A549 (cell line): ENCODE data around the gene KRT81. TPM values are rescaled to one million over a fixed set of nuclear protein-coding genes. Genes with fewer than 3 reads are reported as not detected.
"Not testable (repeated sequence)": the region's sequence is repeated elsewhere in the genome, so short reads cannot be mapped to it uniquely, and the experiment has no call there.

Experiments used
- ATAC-seq, 2 experiments: fragments of 200-7000 bp in 1 of 2; fragments of >200 bp in 1 of 2; cut with Nextera tagmentation in 1 of 2; cut with Tn5 transposase in 1 of 2; 3 replicates each; pipeline versions ENCODE4 v1.8.0 to v1.9.1; 2018 to 2020; ENCODE audit warnings: mild to moderate bottlenecking in 1 of 2, moderate library complexity in 1 of 2
- CTCF ChIA-PET: fragments of 300-600 bp; sonication (Branson Sonifier 250); formaldehyde crosslinking; extraction: SDS; loops from one replicate; lab custom pipeline; 2021; ENCODE audit warnings: antibody characterized with exemption, inconsistent platforms; lab: Yijun Ruan, JAX
- POLR2A ChIA-PET: fragments of 350-600 bp; formaldehyde crosslinking; extraction: SDS; loops from one replicate; lab custom pipeline; 2021; ENCODE audit warnings: antibody characterized with exemption, inconsistent platforms; lab: Yijun Ruan, JAX
- DNase-seq, 2 experiments: peaks; one replicate each; pipeline versions ENCODE4 v3.0.0 to v3.0.0-alpha.2; 2011 to 2016; ENCODE audit warnings: low read depth in 1 of 2, low spot score in 1 of 2
- FAIRE-seq: peaks from 2 replicates; lab custom pipeline; 2011; peaks lifted over from hg19 to GRCh38; lab: Jason Lieb, UNC
- H3K27ac ChIP-seq, 2 experiments: fragments of >200 bp; sonication (Bioruptor Twin); formaldehyde crosslinking; 3 replicates each; pipeline ENCODE4 v1.5.1; 2016 to 2017
- H3K4me1 ChIP-seq: fragments of >200 bp; sonication (Bioruptor Twin); formaldehyde crosslinking; 3 replicates; pipeline ENCODE4 v1.6.1; 2016
- H3K4me2 ChIP-seq: fragments of >200 bp; sonication (Bioruptor Twin); formaldehyde crosslinking; 3 replicates; pipeline ENCODE4 v1.6.1; 2016
- H3K4me3 ChIP-seq: fragments of >200 bp; sonication (Bioruptor Twin); formaldehyde crosslinking; 3 replicates; pipeline ENCODE4 v1.5.1; 2016
- H3K9me3 ChIP-seq: fragments of >200 bp; sonication (Bioruptor Twin); formaldehyde crosslinking; 3 replicates; pipeline ENCODE4 v1.6.1; 2016
- BCL3 ChIP-seq: fragments of >200 bp; sonication (Bioruptor Twin); formaldehyde crosslinking; IDR thresholded peaks from 3 replicates; pipeline ENCODE4 v1.6.1; 2016
- BHLHE40 ChIP-seq: IDR thresholded peaks from 2 replicates; pipeline ENCODE4 v1.6.1; 2012; ENCODE audit warnings: low read depth, low read length, inconsistent platforms
- EHMT2 ChIP-seq: fragments of 200-600 bp; sonication (generic); IDR thresholded peaks from 2 replicates; pipeline ENCODE4 v1.6.1; 2016; ENCODE audit warnings: antibody characterized with exemption, low read depth, mild to moderate bottlenecking, moderate library complexity
- GATA3 ChIP-seq: IDR thresholded peaks from 2 replicates; pipeline ENCODE4 v1.6.1; 2012; ENCODE audit warnings: borderline replicate concordance
- HDAC2 ChIP-seq: fragments of 200-600 bp; sonication (generic); IDR thresholded peaks from 2 replicates; pipeline ENCODE4 v1.6.1; 2016
- KDM5A ChIP-seq: fragments of 200-600 bp; sonication (generic); IDR thresholded peaks from 2 replicates; pipeline ENCODE4 v1.6.1; 2016; ENCODE audit warnings: antibody characterized with exemption, mild to moderate bottlenecking
- MAX ChIP-seq: IDR thresholded peaks from 2 replicates; pipeline ENCODE4 v1.6.1; 2012
- PHF8 ChIP-seq: fragments of 200-600 bp; sonication (generic); IDR thresholded peaks from 2 replicates; pipeline ENCODE4 v1.6.1; 2016; ENCODE audit warnings: low read depth, mild to moderate bottlenecking, antibody characterized with exemption, moderate library complexity, borderline replicate concordance
- REST ChIP-seq: fragments of 200-600 bp; sonication (generic); IDR thresholded peaks from 2 replicates; pipeline ENCODE4 v1.6.1; 2016; ENCODE audit warnings: antibody characterized with exemption, mild to moderate bottlenecking, moderate library complexity
- RFX5 ChIP-seq: fragments of 450-650 bp; IDR thresholded peaks from 2 replicates; pipeline ENCODE4 v1.7.1; 2014; ENCODE audit warnings: antibody characterized with exemption, mild to moderate bottlenecking, moderate library complexity
- SREBF2 ChIP-seq: fragments of 450-650 bp; IDR thresholded peaks from 2 replicates; pipeline ENCODE4 v1.6.1; 2014; ENCODE audit warnings: mild to moderate bottlenecking, moderate library complexity
- TP53 ChIP-seq: fragments of 250-450 bp; sonication (Bioruptor Pico); IDR thresholded peaks from 2 replicates; pipeline ENCODE4 v1.5.0; 2021; ENCODE audit warnings: mild to moderate bottlenecking, moderate library complexity
- WGBS: methylation state at CpG from one replicate; pipeline ENCODE4 v1.1.6; 2017; ENCODE audit errors: missing lambda C conversion rate; 5-methylcytosine and 5-hydroxymethylcytosine counted together
- polyA plus RNA-seq, 4 experiments: library from polyadenylated mRNA; depleted of rRNA in 3 of 4; stranded (reverse); fragments of >200 nt; fragmentation: RNase III in 1 of 4; extraction: RNeasy Plus Mini Kit Qiagen cat#74134 plus additional on column Dnase treatment in 1 of 4; gene quantifications; 2 replicates in 3 of 4; 3 replicates in 1 of 4; pipeline ENCODE4 v1.2.3, GENCODE V29; 2011 to 2017

Gene KRT81
- polyA plus RNA-seq, 2 of the 4 experiments (the other 2 are of a cell fraction) = 1,799 to 3,643 TPM

GRCh38 chr12:52304941-52305411 is 13.6 kb upstream of the KRT81 start:
- ATAC-seq = peak; percentile 76 to 85
- H3K4me2 ChIP-seq, H3K9me3 ChIP-seq, H3K4me3 ChIP-seq, H3K4me1 ChIP-seq, FAIRE-seq, POLR2A ChIA-PET: not testable (repeated sequence)
- peak overlapping the region; percentile 29 to 61; a peak in 4 of 6 replicates for H3K27ac ChIP-seq
- 94% methylated on average over 15 of the region's 15 CpGs for WGBS
- CTCF ChIA-PET = interaction anchor here (0.9 to 5.2 kb wide), 2 partner anchors 11 to 22 kb away, joined by 6 to 42 read pairs; partner anchors contain the start of gene KRT81
- DNase-seq = peak in 1 of 2 experiments; percentile 86

- WGBS = no CpG with 5 or more reads among the region's 5 CpGs
- FAIRE-seq, H3K27ac ChIP-seq, POLR2A ChIA-PET, H3K4me3 ChIP-seq, ATAC-seq, H3K4me2 ChIP-seq, DNase-seq, H3K9me3 ChIP-seq: not testable (repeated sequence)
- CTCF ChIA-PET = interaction anchor here (1.2 kb wide), 1 partner anchor 159 kb away, joined by 3 read pairs; no protein-coding TSS in a partner anchor
- H3K4me1 ChIP-seq = peaks cover 13% of the 10 kb centered on the region
Measured at GRCh38 chr12:52302242-52302914, 11.0 kb upstream of the KRT81 start.

DNA sequence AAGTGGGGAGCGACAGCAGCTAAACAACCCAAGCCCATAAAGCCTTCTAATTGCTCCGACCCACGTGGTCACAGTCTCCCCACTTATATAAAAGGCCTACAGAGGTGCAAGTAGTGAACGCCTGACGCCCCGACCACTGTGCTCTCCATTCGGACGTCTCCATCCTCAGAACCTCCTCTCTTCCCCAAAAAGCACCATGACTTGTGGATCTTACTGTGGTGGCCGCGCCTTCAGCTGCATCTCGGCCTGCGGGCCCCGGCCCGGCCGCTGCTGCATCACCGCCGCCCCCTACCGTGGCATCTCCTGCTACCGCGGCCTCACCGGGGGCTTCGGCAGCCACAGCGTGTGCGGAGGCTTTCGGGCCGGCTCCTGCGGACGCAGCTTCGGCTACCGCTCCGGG is 10.4 kb upstream of the KRT81 start:
- H3K4me2 ChIP-seq, ATAC-seq, POLR2A ChIA-PET, H3K9me3 ChIP-seq, DNase-seq, H3K27ac ChIP-seq, FAIRE-seq, H3K4me3 ChIP-seq: not testable (repeated sequence)
- peaks cover 13% of the 10 kb centered on the region for H3K4me1 ChIP-seq
- CTCF ChIA-PET = interaction anchor here (1.2 kb wide), 1 partner anchor 158 kb away, joined by 3 read pairs; no protein-coding TSS in a partner anchor
- 88% methylated on average over 18 of the region's 31 CpGs for WGBS

- ATAC-seq (no peak), DNase-seq (no peak), FAIRE-seq (no peak)
- H3K4me1 ChIP-seq = peaks cover 9% of the 10 kb centered on the region
- TF ChIP-seq GATA3 (no peak), BHLHE40 (no peak), REST (peak; percentile 79)
- H3K9me3 ChIP-seq = no peaks in the 10 kb centered on the region
- H3K27ac ChIP-seq = peak overlapping the region in 1 of 2 experiments; percentile 44; a peak in 2 of 6 replicates
- no peak overlapping the region for H3K4me3 ChIP-seq
- WGBS = 81% methylated on average over 14 of the region's 14 CpGs
- ChIA-PET POLR2A (no interaction called here), CTCF (interaction anchor here (1.2 kb wide), 1 partner anchor 157 kb away, joined by 3 read pairs; no protein-coding TSS in a partner anchor)
- H3K4me2 ChIP-seq = no peak overlapping the region
Measured at GRCh38 chr12:52300796-52301691, 9.7 kb upstream of the KRT81 start.

DNA sequence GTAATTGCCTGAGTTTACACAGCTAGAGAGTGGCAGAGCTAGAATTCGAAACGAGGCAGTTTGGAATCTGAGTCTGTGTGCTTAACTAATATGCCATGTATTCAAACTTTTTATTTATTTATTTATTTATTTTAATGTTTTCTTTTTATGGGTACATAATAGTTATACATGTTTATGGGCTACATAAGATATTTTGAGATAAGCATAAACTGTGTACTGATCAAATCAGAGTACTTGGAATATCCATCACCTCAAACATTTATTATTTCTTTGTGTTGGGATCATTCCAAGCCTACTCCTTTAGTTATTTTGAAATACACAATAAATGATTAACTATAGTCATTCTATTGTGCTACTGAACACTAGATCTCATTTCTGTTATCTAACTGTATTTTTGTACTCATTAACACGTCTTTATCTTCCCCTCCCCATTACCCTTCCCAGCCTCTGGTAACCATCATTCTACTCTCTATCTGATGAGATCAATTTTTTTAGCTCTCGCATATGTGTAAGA is 7.4 kb upstream of the KRT81 start:
- POLR2A ChIA-PET = no interaction called here
- CTCF ChIA-PET = interaction anchor here (2.0 to 4.7 kb wide), 2 partner anchors 15 to 29 kb away, joined by 6 to 33 read pairs; no protein-coding TSS in a partner anchor
- ATAC-seq (no peak), DNase-seq (no peak), FAIRE-seq (no peak)
- Histone ChIP-seq H3K4me2 (peak overlapping the region; percentile 26; the same call in 2 of the 3 replicates), H3K4me1 (peaks cover 11% of the 10 kb centered on the region), H3K27ac (no peak overlapping the region), H3K9me3 (no peaks in the 10 kb centered on the region), H3K4me3 (no peak overlapping the region)
- WGBS = 47% methylated on average over 4 of the region's 4 CpGs
- TF ChIP-seq MAX (no peak), HDAC2 (no peak), REST (no peak), PHF8 (no peak), GATA3 (no peak), EHMT2 (no peak), SREBF2 (no peak), RFX5 (no peak), BCL3 (no peak), TP53 (CRISPR knock-in tag) (no peak), KDM5A (no peak)
